HEK293T (cell line): ENCODE measurements around the gene PCCB.

Experiments used
- BHLHE40 ChIP-seq: fragments of 450-650 bp; IDR thresholded peaks from 2 replicates; pipeline ENCODE4 v1.6.1; 2016; ENCODE audit warnings: mild to moderate bottlenecking, moderate library complexity, borderline replicate concordance
- CTBP1 ChIP-seq: fragments of 450-650 bp; IDR thresholded peaks from 2 replicates; pipeline ENCODE4 v1.6.1; 2016; ENCODE audit warnings: borderline replicate concordance
- ELF4 ChIP-seq: fragments of 450-650 bp; IDR thresholded peaks from 2 replicates; pipeline ENCODE4 v1.6.1; 2017; ENCODE audit warnings: antibody characterized with exemption
- FOXM1 ChIP-seq: fragments of 450-650 bp; IDR thresholded peaks from 2 replicates; pipeline ENCODE4 v1.6.1; 2017; ENCODE audit warnings: mild to moderate bottlenecking, borderline replicate concordance
- L3MBTL2 ChIP-seq: fragments of 450-650 bp; conservative IDR thresholded peaks from 2 replicates; pipeline ENCODE4 v1.6.1; 2016; ENCODE audit warnings: mild to moderate bottlenecking
- LEF1 ChIP-seq: fragments of 450-650 bp; IDR thresholded peaks from 2 replicates; pipeline ENCODE4 v1.6.1; 2017; ENCODE audit warnings: mild to moderate bottlenecking, borderline replicate concordance
- SP1 ChIP-seq: fragments of 450-650 bp; IDR thresholded peaks from 2 replicates; pipeline ENCODE4 v1.6.1; 2017
- TARDBP ChIP-seq: fragments of 450-650 bp; IDR thresholded peaks from 2 replicates; pipeline ENCODE4 v1.6.1; 2016
- ZNF384 ChIP-seq: fragments of 450-650 bp; IDR thresholded peaks from 2 replicates; pipeline ENCODE4 v1.6.1; 2016

DNA sequence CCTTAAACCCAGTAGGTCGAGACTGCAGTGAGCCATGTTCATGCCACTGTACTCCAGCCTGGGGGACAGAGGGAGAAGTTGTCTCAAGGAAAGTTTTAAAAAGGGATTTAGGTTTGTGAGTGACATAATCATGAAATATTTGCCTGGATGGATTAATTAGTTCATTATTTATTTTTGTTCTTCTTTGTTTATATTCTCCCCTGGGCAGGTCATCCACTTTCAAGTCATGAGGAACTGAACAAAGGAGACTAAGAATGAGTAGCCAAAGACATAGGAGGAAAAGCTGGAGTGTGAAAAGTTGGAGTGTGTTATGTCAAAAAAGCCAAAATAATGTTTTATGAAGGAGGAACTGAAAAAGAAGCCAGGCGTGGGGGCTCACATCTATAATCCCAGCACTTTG is 17.7 kb upstream of the PCCB start:
- TF ChIP-seq CTBP1, result no peak
- no peak for TF ChIP-seq ELF4
- no peak for TF ChIP-seq BHLHE40
- TF ChIP-seq LEF1, result no peak
- TF ChIP-seq FOXM1, result no peak
- no peak for TF ChIP-seq ZNF384
- TF ChIP-seq SP1, result no peak
- no peak for TF ChIP-seq L3MBTL2
- no peak for TF ChIP-seq TARDBP
